HEK293 (cell line): ENCODE data around the gene SF3A1.

Experiments
- CTCF ChIA-PET: fragments of 350-600 bp; formaldehyde crosslinking; extraction: SDS; loops from one replicate; lab custom pipeline; 2021; ENCODE audit warnings: antibody characterized with exemption; lab: Yijun Ruan, JAX
- POLR2A ChIA-PET: fragments of 300-600 bp; formaldehyde crosslinking; extraction: SDS; loops from one replicate; lab custom pipeline; 2020; ENCODE audit warnings: antibody characterized with exemption, inconsistent platforms; lab: Yijun Ruan, JAX
- H3K27ac ChIP-seq: fragments of 200-500 bp; sonication (Bioruptor generic); 2 replicates; pipeline ENCODE4 v1.5.1; 2014; ENCODE audit warnings: low read depth, low read length, control low read depth, inconsistent platforms; ENCODE audit errors: extremely low read depth
- H3K36me3 ChIP-seq, 2 experiments: fragments of 200-500 bp in 1 of 2; sonication (Bioruptor generic) in 1 of 2; 1 replicate in 1 of 2; 2 replicates in 1 of 2; pipeline ENCODE4 v1.5.1; 2014 to 2017; ENCODE audit warnings: inconsistent platforms in 2 of 2, low read length in 2 of 2; ENCODE audit not compliant: control insufficient read depth in 2 of 2, insufficient read depth in 1 of 2
- H3K4me1 ChIP-seq: fragments of 200-500 bp; sonication (Bioruptor generic); 2 replicates; pipeline ENCODE4 v1.5.1; 2014; ENCODE audit warnings: mild to moderate bottlenecking, low read length, inconsistent platforms; ENCODE audit not compliant: control insufficient read depth, insufficient read depth
- H3K4me3 ChIP-seq: 2 replicates; pipeline ENCODE4 v1.5.1; 2011; ENCODE audit warnings: low read depth, mild to moderate bottlenecking, control low read depth, low read length, moderate library complexity
- H3K9me3 ChIP-seq: fragments of 200-500 bp; sonication (Bioruptor generic); 2 replicates; pipeline ENCODE4 v1.5.1; 2014; ENCODE audit warnings: low read depth, low read length, inconsistent platforms; ENCODE audit not compliant: control insufficient read depth, insufficient read depth
- AEBP2 ChIP-seq: fragments of 450-650 bp; formaldehyde crosslinking; IDR thresholded peaks from 2 replicates; pipeline ENCODE4 v1.5.1; 2016; ENCODE audit warnings: missing biosample characterization, missing genetic modification characterization, borderline replicate concordance
- CTCF ChIP-seq: fragments of 450-650 bp; formaldehyde crosslinking; IDR thresholded peaks from 2 replicates; pipeline ENCODE4 v1.5.1; 2016; ENCODE audit warnings: missing biosample characterization, missing genetic modification characterization
- FEZF1 ChIP-seq: fragments of 450-650 bp; formaldehyde crosslinking; IDR thresholded peaks from 2 replicates; pipeline ENCODE4 v1.5.1; 2016; ENCODE audit warnings: missing biosample characterization, missing genetic modification characterization
- HOXD13 ChIP-seq: sonication (generic); formaldehyde crosslinking; IDR thresholded peaks from 2 replicates; pipeline ENCODE4 v1.8.0; 2022; ENCODE audit warnings: missing genetic modification reagents, borderline replicate concordance
- KLF17 ChIP-seq: fragments of 450-650 bp; formaldehyde crosslinking; IDR thresholded peaks from 2 replicates; pipeline ENCODE4 v1.5.1; 2016; ENCODE audit warnings: missing biosample characterization, missing genetic modification characterization
- SP2 ChIP-seq: fragments of 450-650 bp; formaldehyde crosslinking; IDR thresholded peaks from 2 replicates; pipeline ENCODE4 v1.5.1; 2016; ENCODE audit warnings: missing biosample characterization, missing genetic modification characterization
- SP7 ChIP-seq: fragments of 450-650 bp; formaldehyde crosslinking; IDR thresholded peaks from 2 replicates; pipeline ENCODE4 v1.5.1; 2016; ENCODE audit warnings: missing biosample characterization, missing genetic modification characterization
- YY1 ChIP-seq: fragments of 450-650 bp; formaldehyde crosslinking; IDR thresholded peaks from 2 replicates; pipeline ENCODE4 v1.5.1; 2018; ENCODE audit warnings: missing biosample characterization, missing genetic modification characterization
- ZBTB8A ChIP-seq: fragments of 450-650 bp; formaldehyde crosslinking; IDR thresholded peaks from 2 replicates; pipeline ENCODE4 v1.5.1; 2016; ENCODE audit warnings: missing biosample characterization, missing genetic modification characterization
- ZNF121 ChIP-seq: fragments of 450-650 bp; formaldehyde crosslinking; IDR thresholded peaks from 2 replicates; pipeline ENCODE4 v1.5.1; 2016; ENCODE audit warnings: missing biosample characterization, missing genetic modification characterization
- ZNF169 ChIP-seq: fragments of 450-650 bp; formaldehyde crosslinking; IDR thresholded peaks from 2 replicates; pipeline ENCODE4 v1.5.1; 2016; ENCODE audit warnings: missing biosample characterization, missing genetic modification characterization
- ZNF211 ChIP-seq: fragments of 450-650 bp; formaldehyde crosslinking; IDR thresholded peaks from 2 replicates; pipeline ENCODE4 v1.5.1; 2016; ENCODE audit warnings: low read depth, missing biosample characterization, missing genetic modification characterization
- ZNF449 ChIP-seq: fragments of 450-650 bp; formaldehyde crosslinking; IDR thresholded peaks from 2 replicates; pipeline ENCODE4 v1.5.1; 2017; ENCODE audit warnings: missing biosample characterization, mild to moderate bottlenecking, missing genetic modification characterization, moderate library complexity
- ZNF501 ChIP-seq: fragments of 450-650 bp; formaldehyde crosslinking; IDR thresholded peaks from 2 replicates; pipeline ENCODE4 v1.5.1; 2016; ENCODE audit warnings: missing biosample characterization, missing genetic modification characterization
- ZNF514 ChIP-seq: fragments of 450-650 bp; formaldehyde crosslinking; IDR thresholded peaks from 2 replicates; pipeline ENCODE4 v1.5.1; 2016; ENCODE audit warnings: missing biosample characterization, missing genetic modification characterization
- ZNF544 ChIP-seq: fragments of 450-650 bp; formaldehyde crosslinking; IDR thresholded peaks from 2 replicates; pipeline ENCODE4 v1.5.0; 2017; ENCODE audit warnings: missing biosample characterization, missing genetic modification characterization
- ZNF621 ChIP-seq: fragments of 450-650 bp; formaldehyde crosslinking; IDR thresholded peaks from 2 replicates; pipeline ENCODE4 v1.5.1; 2017; ENCODE audit warnings: missing biosample characterization, missing genetic modification characterization
- ZNF837 ChIP-seq: fragments of 450-650 bp; formaldehyde crosslinking; IDR thresholded peaks from 2 replicates; pipeline ENCODE4 v1.5.1; 2016; ENCODE audit warnings: missing biosample characterization, missing genetic modification characterization
- ZNF843 ChIP-seq: fragments of 450-650 bp; formaldehyde crosslinking; IDR thresholded peaks from 2 replicates; pipeline ENCODE4 v1.5.1; 2016; ENCODE audit warnings: missing biosample characterization, missing genetic modification characterization

The SF3A1 gene

GRCh38 chr22:30321461-30321860, 35.2 kb downstream of the SF3A1 start (continued):
- TF ChIP-seq SP2: no peak
- no peak for TF ChIP-seq ZNF837 (tag by site-specific recombination)
- no peak for TF ChIP-seq ZNF501

GRCh38 chr22:30320021-30320556, 36.6 kb downstream of the SF3A1 start:
- no peak overlapping the region for H3K27ac ChIP-seq
- peaks cover 0 to 31% of the 10 kb centered on the region in 2 experiments; a peak in 2 of 3 replicates for H3K36me3 ChIP-seq
- H3K4me1 ChIP-seq: no peaks in the 10 kb centered on the region
- CTCF ChIA-PET: interaction anchor here (0.6 kb wide), 2 partner anchors 9 to 24 kb away, joined by 3 read pairs; no protein-coding TSS in a partner anchor
- no peak for TF ChIP-seq ZNF211
- no peak overlapping the region for H3K4me3 ChIP-seq
- no peaks in the 10 kb centered on the region for H3K9me3 ChIP-seq
- POLR2A ChIA-PET: no interaction called here

- H3K36me3 ChIP-seq: peaks cover 0 to 28% of the 10 kb centered on the region in 2 experiments; a peak in 2 of 3 replicates
- no peaks in the 10 kb centered on the region for H3K4me1 ChIP-seq
- H3K27ac ChIP-seq: no peak overlapping the region
- TF ChIP-seq KLF17 (tag by site-specific recombination): no peak
- peak; percentile 25; the same call in 1 of the 2 replicates for TF ChIP-seq CTCF (tag by site-specific recombination)
- TF ChIP-seq, all 188 proteins: peak for 1
- H3K4me3 ChIP-seq: no peak overlapping the region
- H3K9me3 ChIP-seq: no peaks in the 10 kb centered on the region
- POLR2A ChIA-PET: no interaction called here
- CTCF ChIA-PET: interaction anchor here (0.5 to 1.2 kb wide), 3 partner anchors 9 to 247 kb away, joined by 3 to 4 read pairs (median 3); no protein-coding TSS in a partner anchor
Observed at GRCh38 chr22:30318799-30319419, 37.8 kb downstream of the SF3A1 start.

GRCh38 chr22:30317778-30318177, 38.9 kb downstream of the SF3A1 start:
- CTCF ChIA-PET: interaction anchor here (0.7 to 1.2 kb wide), 4 partner anchors 9 to 479 kb away, joined by 3 to 5 read pairs (median 4); no protein-coding TSS in a partner anchor
- Histone ChIP-seq H3K36me3 (peaks cover 0 to 25% of the 10 kb centered on the region in 2 experiments; a peak in 2 of 3 replicates), H3K4me3 (no peak overlapping the region), H3K4me1 (no peaks in the 10 kb centered on the region), H3K27ac (no peak overlapping the region), H3K9me3 (no peaks in the 10 kb centered on the region)
- TF ChIP-seq ZNF621 (tag by site-specific recombination): no peak
- POLR2A ChIA-PET: no interaction called here

- no peaks in the 10 kb centered on the region for H3K9me3 ChIP-seq
- no peak overlapping the region for H3K27ac ChIP-seq
- no peak overlapping the region for H3K4me3 ChIP-seq
- peaks cover 0 to 19% of the 10 kb centered on the region in 2 experiments; a peak in 2 of 3 replicates for H3K36me3 ChIP-seq
- ChIA-PET POLR2A (interaction anchor here (0.6 to 1.1 kb wide), 2 partner anchors 11 to 832 kb away, joined by 4 to 5 read pairs; partner anchors contain the start of gene TBC1D10A), CTCF (interaction anchor here (0.7 to 4.6 kb wide), 3 partner anchors 28 to 314 kb away, joined by 5 to 22 read pairs (median 5); no protein-coding TSS in a partner anchor)
- no peaks in the 10 kb centered on the region for H3K4me1 ChIP-seq
- TF ChIP-seq SP2: no peak
- no peak for TF ChIP-seq ZNF514 (tag by site-specific recombination)
- TF ChIP-seq SP7 (tag by site-specific recombination): no peak
- no peak for TF ChIP-seq ZNF169 (tag by site-specific recombination)
- no peak for TF ChIP-seq ZNF121 (tag by site-specific recombination)
- no peak for TF ChIP-seq ZNF544 (tag by site-specific recombination)
- no peak for TF ChIP-seq ZNF449 (tag by site-specific recombination)
- no peak for TF ChIP-seq ZNF843 (tag by site-specific recombination)
- no peak for TF ChIP-seq YY1 (tag by site-specific recombination)
- no peak for TF ChIP-seq ZNF501
- TF ChIP-seq AEBP2 (tag by site-specific recombination): no peak
- TF ChIP-seq ZBTB8A (tag by site-specific recombination): no peak
- TF ChIP-seq HOXD13 (CRISPR knock-in tag): no peak
- no peak for TF ChIP-seq FEZF1 (tag by site-specific recombination)
Observed at GRCh38 chr22:30315962-30316576, 40.6 kb downstream of the SF3A1 start.
